Activated naive CD8-positive, alpha-beta T cell (primary cell): ENCODE data around the gene PTGIR.

Experiments used
- H3K27ac Mint-ChIP-seq: one replicate; pipeline ENCODE4 v1.8.0; 2021; ENCODE audit warnings: mixed read lengths
- H3K27me3 Mint-ChIP-seq: one replicate; pipeline ENCODE4 v1.8.0; 2021; ENCODE audit warnings: mixed read lengths
- H3K36me3 Mint-ChIP-seq: one replicate; pipeline ENCODE4 v1.8.0; 2021; ENCODE audit warnings: mixed read lengths
- H3K4me1 Mint-ChIP-seq: one replicate; pipeline ENCODE4 v1.8.0; 2021; ENCODE audit warnings: low read depth, mixed read lengths
- H3K4me3 Mint-ChIP-seq: one replicate; pipeline ENCODE4 v1.8.0; 2021; ENCODE audit warnings: mild to moderate bottlenecking, mixed read lengths
- H3K9me3 Mint-ChIP-seq: one replicate; pipeline ENCODE4 v1.8.0; 2021; ENCODE audit warnings: low read depth, mixed read lengths

PTGIR gene

DNA sequence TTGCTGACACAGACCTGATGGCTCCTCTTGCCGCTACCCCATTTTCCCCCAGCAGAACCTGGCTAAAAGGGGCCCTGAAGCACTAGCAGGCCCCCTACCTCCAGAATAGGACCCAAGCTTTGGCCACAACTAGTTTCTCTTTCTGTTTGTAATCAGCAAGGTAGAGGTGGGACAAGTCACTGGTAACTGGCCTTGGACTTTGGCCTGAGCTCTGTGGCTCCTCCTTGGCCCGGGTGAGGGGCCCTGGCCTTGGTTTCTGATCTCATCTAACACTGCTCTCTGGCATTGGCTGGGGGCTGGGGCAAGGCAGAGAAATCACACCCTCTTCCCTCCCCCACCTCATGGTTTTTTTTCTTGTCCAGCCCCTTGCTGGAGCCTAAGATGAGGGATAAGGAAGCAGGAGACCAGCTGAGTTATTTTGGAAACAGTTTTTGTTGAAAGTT, 21.7 kb downstream of the PTGIR start:
- Mint-ChIP-seq H3K36me3 (peaks cover 6% of the 10 kb centered on the region), H3K27ac (peak overlapping the region; percentile 93), H3K4me1 (peaks cover 35% of the 10 kb centered on the region), H3K4me3 (peak overlapping the region; percentile 98), H3K27me3 (no peaks in the 10 kb centered on the region), H3K9me3 (peaks cover 4% of the 10 kb centered on the region)

DNA sequence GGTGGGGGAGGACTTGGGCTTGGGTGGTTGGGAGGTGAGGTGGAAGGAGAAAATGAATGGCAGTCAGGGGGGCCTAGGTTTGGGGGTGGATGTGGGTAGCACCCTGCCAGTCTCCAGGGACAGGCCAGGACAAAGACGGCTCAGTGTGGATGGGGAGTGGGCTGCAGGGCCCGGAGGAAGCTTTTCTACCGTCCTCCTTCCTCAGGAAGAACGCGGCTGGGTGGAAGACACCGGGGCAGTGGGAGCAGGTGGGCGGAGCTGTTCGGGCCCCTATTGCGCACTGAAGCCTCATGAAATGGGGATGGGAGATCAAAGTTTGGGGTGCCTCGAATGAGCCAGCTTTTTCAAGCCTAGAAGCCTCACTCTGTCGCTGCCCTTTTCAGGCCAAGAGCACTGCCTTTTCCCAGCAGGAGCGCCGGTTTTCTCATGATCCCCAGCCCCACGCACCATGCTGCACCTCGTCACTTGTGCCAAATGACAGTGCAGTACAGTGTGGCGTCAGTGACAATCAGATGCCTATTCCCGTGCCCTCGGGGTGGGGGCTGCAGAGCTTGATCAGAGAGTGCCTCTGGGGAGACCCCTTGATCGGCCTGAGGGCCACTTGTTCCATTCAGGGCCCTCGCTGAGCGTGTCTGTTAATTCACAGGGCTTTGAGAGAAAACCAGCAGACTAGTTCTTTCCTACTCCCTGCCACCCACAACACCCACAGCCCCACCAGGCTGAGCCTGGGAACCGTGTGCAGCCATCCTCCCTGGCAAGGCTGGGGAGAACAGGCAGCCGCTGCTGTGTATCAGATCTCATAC, 22.3 kb downstream of the PTGIR start:
- Mint-ChIP-seq H3K27ac (peak overlapping the region; percentile 93), H3K27me3 (no peaks in the 10 kb centered on the region), H3K36me3 (peaks cover 6% of the 10 kb centered on the region), H3K4me3 (peak overlapping the region; percentile 98), H3K4me1 (peaks cover 36% of the 10 kb centered on the region), H3K9me3 (peaks cover 4% of the 10 kb centered on the region)

DNA sequence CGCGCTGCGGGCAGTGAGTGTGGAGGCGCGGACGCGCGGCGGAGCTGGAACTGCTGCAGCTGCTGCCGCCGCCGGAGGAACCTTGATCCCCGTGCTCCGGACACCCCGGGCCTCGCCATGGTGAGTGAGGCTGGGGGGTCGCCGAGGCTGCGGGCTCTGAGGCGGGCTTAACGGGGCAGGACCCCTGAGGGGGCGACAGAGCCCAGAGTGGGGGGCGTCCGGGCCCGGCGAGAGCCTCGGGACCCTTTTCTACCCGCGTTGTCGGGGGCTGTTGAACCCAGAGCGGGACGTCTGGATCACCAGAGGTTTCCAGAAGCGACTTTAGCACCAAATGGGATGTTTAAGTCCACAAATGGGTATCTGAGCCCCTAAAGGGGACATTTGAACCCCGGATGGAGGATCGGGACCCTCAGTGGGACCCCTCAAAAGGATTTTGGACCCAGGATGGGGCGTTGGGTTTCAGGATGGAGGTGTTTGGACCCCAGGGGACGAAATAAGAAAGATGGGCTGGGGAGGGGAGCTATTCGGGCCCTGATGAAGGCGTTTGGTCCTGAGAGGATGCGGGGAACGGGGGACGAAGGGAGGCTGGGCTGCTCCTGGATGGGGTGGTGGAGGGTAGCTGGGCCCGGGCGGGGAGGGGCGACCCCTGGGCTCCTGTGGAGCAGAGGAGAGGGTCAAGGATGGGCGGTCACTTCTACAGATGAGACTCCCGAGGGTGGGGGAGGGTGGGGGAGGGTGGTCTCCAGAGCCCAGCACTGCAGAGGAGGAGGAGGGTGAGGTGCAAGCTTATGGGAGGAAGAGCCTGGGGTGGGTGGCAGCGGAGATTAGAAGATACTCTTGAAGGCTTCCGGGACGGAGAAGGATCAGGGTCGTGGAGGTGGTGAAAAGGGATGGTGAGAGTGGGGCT, 23.3 kb downstream of the PTGIR start, which contains the start of gene CALM3:
Gene CALM3, plus strand, starts transcription at position 13 of the 907 bp plus-strand sequence. Its CDS starts 105 bp downstream, at position 118.
- H3K9me3 Mint-ChIP-seq, result peaks cover 4% of the 10 kb centered on the region
- peak within 1 kb of the TSS; percentile 98 for H3K4me3 Mint-ChIP-seq
- no peaks in the 10 kb centered on the region for H3K27me3 Mint-ChIP-seq
- peaks cover 6% of the 10 kb centered on the region for H3K36me3 Mint-ChIP-seq
- H3K4me1 Mint-ChIP-seq, result peaks cover 38% of the 10 kb centered on the region
- H3K27ac Mint-ChIP-seq, result peak within 1 kb of the TSS; percentile 100

DNA sequence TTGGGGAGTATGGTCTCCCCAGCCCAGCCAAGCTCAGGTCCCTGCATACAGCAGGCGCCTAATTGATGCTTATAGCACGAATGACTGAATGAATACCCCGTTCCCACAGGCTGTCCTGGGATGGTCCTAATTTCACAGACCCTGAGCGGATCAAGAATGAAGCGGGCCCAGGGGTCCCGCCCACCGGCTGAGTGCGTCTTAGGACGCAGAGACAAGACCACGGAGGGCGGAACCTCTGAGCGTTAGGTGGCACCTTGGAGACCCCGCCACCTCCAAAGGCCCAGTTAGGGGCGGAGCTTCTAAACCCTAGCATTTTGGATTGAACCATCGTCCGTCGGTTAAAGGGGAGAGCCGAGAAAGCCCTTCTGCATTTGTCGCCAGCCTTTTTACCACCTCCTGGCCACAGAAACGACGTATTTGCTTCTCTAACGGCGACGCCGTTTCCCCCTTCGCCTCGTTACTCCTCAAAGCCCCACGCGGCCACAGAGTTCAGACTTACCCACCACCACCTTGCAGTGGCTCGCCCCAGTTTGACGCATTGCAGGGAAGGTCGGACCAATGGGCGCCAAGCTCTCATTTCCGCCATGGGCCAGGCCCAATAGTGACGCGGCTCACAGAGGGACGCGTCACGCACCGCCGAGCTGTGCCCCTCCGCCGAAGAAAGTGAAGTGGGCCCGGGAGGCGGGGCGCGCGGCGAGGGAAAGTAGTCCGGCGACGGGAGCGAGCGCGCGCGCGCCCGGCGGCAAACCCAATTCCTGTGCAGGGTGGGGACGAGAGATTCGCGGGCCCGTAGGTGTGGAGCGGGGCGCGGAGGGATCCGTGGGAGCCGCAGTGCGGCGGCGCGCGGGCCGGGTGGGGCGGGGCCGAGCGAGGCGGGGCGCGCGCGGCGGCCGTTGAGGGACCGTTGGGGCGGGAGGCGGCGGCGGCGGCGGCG, 24.2 kb downstream of the PTGIR start:
- peaks cover 4% of the 10 kb centered on the region for H3K9me3 Mint-ChIP-seq
- no peaks in the 10 kb centered on the region for H3K27me3 Mint-ChIP-seq
- H3K36me3 Mint-ChIP-seq, result peaks cover 3% of the 10 kb centered on the region
- peak overlapping the region; percentile 98 for H3K4me3 Mint-ChIP-seq
- H3K27ac Mint-ChIP-seq, result peak overlapping the region; percentile 100
- H3K4me1 Mint-ChIP-seq, result peaks cover 32% of the 10 kb centered on the region

DNA sequence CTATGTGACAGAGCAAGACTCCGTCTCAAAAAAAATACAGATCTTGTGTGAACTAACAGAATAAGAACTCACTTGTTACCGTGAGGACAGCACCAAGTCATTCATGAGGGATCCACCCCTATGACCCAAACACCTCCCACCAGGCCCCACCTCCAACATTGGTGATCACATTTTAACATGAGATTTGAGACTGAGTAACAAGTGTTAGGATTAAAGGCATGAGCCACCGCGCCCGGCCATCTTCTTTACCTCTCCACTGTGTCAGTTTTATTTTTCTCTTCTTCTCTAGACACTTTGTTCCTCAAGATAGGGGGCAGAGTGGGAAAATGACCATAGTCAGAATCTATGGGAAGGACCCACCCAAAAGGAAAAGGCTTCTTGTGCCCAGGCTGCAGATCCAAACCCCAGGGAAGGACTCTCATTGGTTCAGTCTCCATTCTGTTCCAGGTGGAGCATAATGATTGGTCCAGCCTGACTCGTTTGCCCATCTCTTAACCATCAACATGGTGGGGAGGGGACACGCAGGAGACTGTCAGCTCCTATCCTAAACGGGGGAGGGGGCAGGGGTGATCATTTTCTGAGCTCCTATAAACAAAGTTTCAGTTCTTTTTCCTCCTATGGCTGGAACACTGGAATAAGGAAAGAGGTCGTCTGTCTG, 25.0 kb downstream of the PTGIR start:
- Mint-ChIP-seq H3K27ac (peak overlapping the region; percentile 100), H3K27me3 (no peaks in the 10 kb centered on the region), H3K4me1 (peaks cover 30% of the 10 kb centered on the region), H3K4me3 (peak overlapping the region; percentile 98), H3K9me3 (peaks cover 4% of the 10 kb centered on the region), H3K36me3 (peaks cover 3% of the 10 kb centered on the region)

DNA sequence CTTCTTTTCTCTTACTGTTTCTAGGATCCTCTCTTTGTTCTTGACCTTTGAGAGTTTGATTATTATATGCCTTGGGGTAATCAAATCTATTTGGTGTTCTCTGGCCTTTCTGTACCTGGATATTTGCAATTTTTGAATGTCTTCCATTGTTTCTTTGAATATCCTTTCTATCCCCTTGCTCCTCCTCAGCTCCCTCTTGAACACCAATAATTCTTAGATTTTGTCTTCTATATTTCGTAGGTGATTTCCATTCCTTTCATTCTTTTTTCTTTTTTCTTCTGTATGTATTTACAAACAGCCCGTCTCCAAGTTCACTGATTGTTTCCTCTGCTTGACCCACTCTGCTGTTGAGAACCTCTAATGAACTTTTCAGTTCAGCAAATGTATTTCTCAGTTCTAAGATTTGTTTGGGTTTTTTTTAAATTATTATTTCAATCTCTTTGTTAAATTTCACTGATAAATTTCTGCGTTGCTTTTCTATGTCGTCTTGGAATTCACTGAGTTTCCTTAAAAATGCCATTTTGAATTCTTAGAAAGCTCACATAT, 26.4 kb downstream of the PTGIR start:
- H3K27ac Mint-ChIP-seq, result peak overlapping the region; percentile 22
- no peak overlapping the region for H3K4me3 Mint-ChIP-seq
- peaks cover 3% of the 10 kb centered on the region for H3K36me3 Mint-ChIP-seq
- peaks cover 4% of the 10 kb centered on the region for H3K9me3 Mint-ChIP-seq
- H3K4me1 Mint-ChIP-seq, result peaks cover 27% of the 10 kb centered on the region
- H3K27me3 Mint-ChIP-seq, result no peaks in the 10 kb centered on the region

DNA sequence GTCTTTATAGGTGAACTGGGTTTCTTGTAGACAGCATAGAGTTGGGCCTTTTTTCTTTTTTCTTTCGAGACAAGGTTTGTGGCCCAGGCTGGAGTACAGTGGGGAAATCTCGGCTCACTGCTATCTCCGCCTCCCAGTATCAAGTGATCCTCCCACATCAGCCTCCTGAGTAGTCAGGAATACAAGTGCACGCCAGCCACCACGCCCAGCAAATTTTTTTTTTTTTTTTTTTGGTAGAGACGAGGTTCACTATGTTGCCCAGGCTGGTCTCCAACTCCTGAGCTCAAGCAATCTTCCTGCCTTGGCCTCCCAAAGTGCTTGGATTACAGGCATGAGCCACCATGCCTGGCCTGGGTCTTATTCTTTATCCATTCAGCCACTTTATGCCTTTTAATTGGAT, 28.9 kb downstream of the PTGIR start:
- H3K9me3 Mint-ChIP-seq, result peaks cover 4% of the 10 kb centered on the region
- no peak overlapping the region for H3K4me3 Mint-ChIP-seq
- H3K36me3 Mint-ChIP-seq, result peaks cover 3% of the 10 kb centered on the region
- peaks cover 13% of the 10 kb centered on the region for H3K4me1 Mint-ChIP-seq
- no peak overlapping the region for H3K27ac Mint-ChIP-seq
- H3K27me3 Mint-ChIP-seq, result no peaks in the 10 kb centered on the region

DNA sequence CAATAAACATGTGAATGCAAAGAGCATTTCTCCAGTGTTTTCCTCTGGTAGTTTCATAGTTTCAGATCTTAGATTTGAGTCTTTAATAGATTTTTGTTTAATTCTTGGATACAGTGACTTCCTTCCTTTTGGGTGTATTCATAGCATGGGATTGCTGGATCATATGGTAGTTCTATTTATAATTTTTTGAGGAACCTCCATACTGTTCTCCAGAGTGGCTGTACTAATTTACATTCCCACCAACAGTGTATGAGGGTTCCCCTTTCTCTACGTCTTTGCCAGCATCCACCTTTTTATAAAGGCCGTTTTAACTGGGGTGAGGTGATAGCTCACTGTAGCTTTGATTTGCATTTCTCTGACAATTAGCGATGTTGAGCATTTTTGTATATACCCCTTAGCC, 33.0 kb downstream of the PTGIR start:
- no peaks in the 10 kb centered on the region for H3K36me3 Mint-ChIP-seq
- H3K4me3 Mint-ChIP-seq, result no peak overlapping the region
- no peaks in the 10 kb centered on the region for H3K27me3 Mint-ChIP-seq
- H3K4me1 Mint-ChIP-seq, result no peaks in the 10 kb centered on the region
- no peak overlapping the region for H3K27ac Mint-ChIP-seq
- H3K9me3 Mint-ChIP-seq, result no peaks in the 10 kb centered on the region

DNA sequence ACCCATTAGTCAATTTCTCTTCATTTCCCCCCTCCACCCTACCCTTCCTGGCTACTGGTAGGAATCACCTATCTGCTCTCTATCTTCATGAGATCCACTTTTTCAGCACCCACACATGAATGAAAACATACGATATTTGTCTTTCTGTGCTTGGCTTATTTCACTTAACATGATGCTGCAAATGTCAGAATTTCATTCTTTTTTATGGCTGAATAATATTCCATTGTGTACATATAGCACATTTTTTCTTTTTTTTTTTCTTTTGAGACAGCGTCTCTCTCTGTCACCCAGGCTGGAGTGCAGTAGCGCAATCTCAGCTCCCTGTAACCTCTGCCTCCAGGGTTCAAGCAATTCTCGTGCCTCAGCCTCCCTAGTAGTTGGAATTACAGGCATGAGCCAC, 33.6 kb downstream of the PTGIR start:
- Mint-ChIP-seq H3K27ac (no peak overlapping the region), H3K36me3 (no peaks in the 10 kb centered on the region), H3K27me3 (no peaks in the 10 kb centered on the region), H3K9me3 (no peaks in the 10 kb centered on the region), H3K4me3 (no peak overlapping the region), H3K4me1 (no peaks in the 10 kb centered on the region)

DNA sequence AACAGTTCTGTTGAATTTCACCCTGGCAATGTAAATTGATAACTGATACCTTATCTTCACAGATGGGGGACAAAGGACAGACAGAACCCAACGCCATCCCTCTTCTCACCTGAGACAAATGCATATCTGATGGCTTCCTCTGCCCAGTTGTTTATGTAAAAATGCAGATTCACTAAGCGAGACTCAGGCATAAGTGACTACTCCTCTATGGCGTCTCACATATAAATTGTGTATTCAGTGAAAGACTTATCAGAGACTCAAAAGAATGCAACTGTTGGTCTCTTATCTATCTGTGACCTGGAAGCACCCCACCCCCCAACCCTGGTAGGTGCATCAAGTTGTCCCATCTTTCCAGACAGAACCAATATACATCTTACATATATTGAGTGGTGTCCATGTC, 37.0 kb downstream of the PTGIR start:
- H3K27me3 Mint-ChIP-seq, result no peaks in the 10 kb centered on the region
- H3K36me3 Mint-ChIP-seq, result no peaks in the 10 kb centered on the region
- H3K4me1 Mint-ChIP-seq, result peaks cover 8% of the 10 kb centered on the region
- no peak overlapping the region for H3K4me3 Mint-ChIP-seq
- no peak overlapping the region for H3K27ac Mint-ChIP-seq
- no peaks in the 10 kb centered on the region for H3K9me3 Mint-ChIP-seq

DNA sequence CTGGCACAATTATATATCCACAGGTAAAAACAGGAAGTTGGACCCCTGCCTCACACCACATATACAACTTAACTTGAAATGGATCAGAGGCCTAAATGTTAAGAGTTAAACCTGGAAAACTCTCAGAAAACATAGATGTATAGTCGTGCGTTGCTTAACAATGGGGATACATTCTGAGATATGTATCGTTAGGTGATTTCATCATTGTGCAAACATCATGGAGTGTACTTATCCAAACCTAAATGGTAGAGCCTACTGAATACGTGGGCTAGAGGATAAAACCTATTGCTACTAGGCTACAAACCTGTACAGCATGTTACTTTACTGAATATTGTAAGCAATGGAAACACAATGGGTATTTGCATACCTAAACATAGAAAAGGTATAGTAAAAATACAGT, 38.6 kb downstream of the PTGIR start:
- no peaks in the 10 kb centered on the region for H3K9me3 Mint-ChIP-seq
- no peak overlapping the region for H3K27ac Mint-ChIP-seq
- H3K4me3 Mint-ChIP-seq, result no peak overlapping the region
- no peaks in the 10 kb centered on the region for H3K36me3 Mint-ChIP-seq
- H3K27me3 Mint-ChIP-seq, result no peaks in the 10 kb centered on the region
- peaks cover 8% of the 10 kb centered on the region for H3K4me1 Mint-ChIP-seq

DNA sequence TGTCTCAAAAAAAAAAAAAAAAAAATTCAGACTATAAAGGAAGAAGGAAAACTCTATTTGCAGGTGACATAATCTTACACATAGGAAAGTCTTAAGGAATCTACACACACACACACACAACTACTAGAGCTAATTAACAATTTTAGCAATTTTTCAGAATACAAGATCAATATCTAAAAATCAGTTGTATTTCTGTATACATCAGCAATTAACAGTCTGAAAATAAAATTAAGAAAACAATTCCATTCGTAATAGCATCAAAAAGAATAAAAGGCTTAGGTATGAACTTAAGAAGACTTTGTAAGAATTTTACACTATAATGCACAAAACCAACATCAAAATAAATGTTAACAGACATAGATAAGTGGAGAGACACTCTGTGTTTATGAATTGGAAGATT, 39.4 kb downstream of the PTGIR start:
- Mint-ChIP-seq H3K27ac (no peak overlapping the region), H3K36me3 (no peaks in the 10 kb centered on the region), H3K27me3 (no peaks in the 10 kb centered on the region), H3K4me3 (no peak overlapping the region), H3K9me3 (no peaks in the 10 kb centered on the region), H3K4me1 (peaks cover 8% of the 10 kb centered on the region)

DNA sequence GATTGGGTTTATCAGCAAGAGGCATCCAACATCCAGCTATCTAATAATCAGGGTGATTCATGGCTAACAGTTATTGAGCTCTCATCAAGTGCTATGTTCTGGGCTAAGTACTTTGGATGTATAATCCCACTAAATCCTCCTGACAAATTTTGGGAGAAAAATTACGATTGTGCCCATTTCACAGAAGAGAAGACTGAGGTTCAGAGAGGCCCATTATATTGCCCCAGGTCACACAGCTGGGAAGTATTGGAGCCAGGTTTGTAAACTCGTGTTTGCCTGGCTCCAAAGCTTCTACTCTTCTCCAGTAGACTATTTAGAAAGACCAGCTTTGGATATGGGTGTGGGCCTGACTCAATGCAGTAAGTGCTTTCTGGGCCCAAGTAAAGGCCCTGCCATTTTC, 44.6 kb downstream of the PTGIR start:
- Mint-ChIP-seq H3K36me3 (peaks cover 4% of the 10 kb centered on the region), H3K4me3 (no peak overlapping the region), H3K9me3 (no peaks in the 10 kb centered on the region), H3K27me3 (no peaks in the 10 kb centered on the region), H3K27ac (no peak overlapping the region), H3K4me1 (peaks cover 22% of the 10 kb centered on the region)
